IMR-90 (cell line): ENCODE measurements around the gene C5orf63. TPM values are rescaled to one million over a fixed set of nuclear protein-coding genes. Genes with fewer than 3 reads are reported as not detected.

Source experiments
- ATAC-seq: fragments of 200-7000 bp; cut with Tn5 transposase; 2 replicates; pipeline ENCODE4 v1.9.1; 2020; ENCODE audit warnings: low read depth, mild to moderate bottlenecking, moderate library complexity
- BruUV-seq: library from RNA; stranded (reverse); fragments of 400-500 nt; replicated peaks from 2 replicates; lab custom pipeline; 2021; lab: Mats Ljungman, UMichigan
- CTCF ChIA-PET: fragments of 300-600 bp; formaldehyde crosslinking; extraction: SDS; loops from one replicate; lab custom pipeline; 2021; ENCODE audit warnings: antibody characterized with exemption; lab: Yijun Ruan, JAX
- POLR2A ChIA-PET: fragments of 300-600 bp; sonication (Branson Sonifier 250); formaldehyde crosslinking; loops from one replicate; lab custom pipeline; 2022; ENCODE audit warnings: antibody characterized with exemption; ENCODE audit not compliant: unreplicated experiment; lab: Charles Lee
- DNase-seq: peaks from one replicate; pipeline ENCODE4 v3.0.0; 2013
- H2AFZ ChIP-seq: replicated peaks from 2 replicates; pipeline ENCODE3; 2013; ENCODE audit warnings: low read length, mild to moderate bottlenecking; ENCODE audit not compliant: poor library complexity
- H2AK5ac ChIP-seq: 2 replicates; pipeline ENCODE4 v1.6.1; 2013; ENCODE audit warnings: low read depth, low read length, inconsistent platforms
- H2AK9ac ChIP-seq: replicated peaks from 2 replicates; pipeline ENCODE3; 2013; ENCODE audit warnings: mild to moderate bottlenecking, low read depth, low read length, moderate library complexity; ENCODE audit not compliant: poor library complexity
- H2BK120ac ChIP-seq: 2 replicates; pipeline ENCODE4 v1.6.1; 2013; ENCODE audit warnings: low read depth, low read length, inconsistent platforms
- H2BK15ac ChIP-seq: 3 replicates; pipeline ENCODE4 v1.6.1; 2013; ENCODE audit warnings: low read depth, low read length, inconsistent platforms
- H2BK20ac ChIP-seq: 2 replicates; pipeline ENCODE4 v1.6.1; 2013; ENCODE audit warnings: low read depth, mild to moderate bottlenecking, inconsistent platforms, low read length, moderate library complexity
- H2BK5ac ChIP-seq: 2 replicates; pipeline ENCODE4 v1.6.1; 2013; ENCODE audit warnings: mild to moderate bottlenecking, low read depth, low read length, inconsistent platforms; ENCODE audit not compliant: poor library complexity, severe bottlenecking
- H3K14ac ChIP-seq: replicated peaks from 2 replicates; pipeline ENCODE4 v1.6.1; 2013; ENCODE audit warnings: low read depth, low read length, inconsistent platforms
- H3K18ac ChIP-seq: 2 replicates; pipeline ENCODE4 v1.6.1; 2013; ENCODE audit warnings: low read depth, low read length, control low read depth
- H3K23ac ChIP-seq: 2 replicates; pipeline ENCODE4 v1.6.1; 2013; ENCODE audit warnings: low read depth, low read length, inconsistent platforms
- H3K27ac ChIP-seq: 2 replicates; pipeline ENCODE4 v1.5.1; 2013; ENCODE audit warnings: mild to moderate bottlenecking, control low read depth, low read length; ENCODE audit not compliant: insufficient read depth
- H3K27me3 ChIP-seq: 2 replicates; pipeline ENCODE4 v1.6.1; 2013; ENCODE audit warnings: low read length; ENCODE audit not compliant: control insufficient read depth, insufficient read depth
- H3K36me3 ChIP-seq: 2 replicates; pipeline ENCODE4 v1.6.1; 2013; ENCODE audit warnings: low read length, mixed read lengths; ENCODE audit not compliant: control insufficient read depth, insufficient read depth
- H3K4ac ChIP-seq: 2 replicates; pipeline ENCODE4 v1.6.1; 2013; ENCODE audit warnings: low read depth, low read length, inconsistent platforms
- H3K4me1 ChIP-seq: 2 replicates; pipeline ENCODE4 v1.6.1; 2013; ENCODE audit warnings: low read length, mixed read lengths; ENCODE audit not compliant: control insufficient read depth, insufficient read depth
- H3K4me2 ChIP-seq: 2 replicates; pipeline ENCODE4 v1.6.1; 2013; ENCODE audit warnings: low read depth, mild to moderate bottlenecking, control low read depth, low read length, moderate library complexity
- H3K4me3 ChIP-seq: 2 replicates; pipeline ENCODE4 v1.5.1; 2013; ENCODE audit warnings: low read depth, mild to moderate bottlenecking, control low read depth, low read length, moderate library complexity; ENCODE audit not compliant: insufficient read depth
- H3K56ac ChIP-seq: 2 replicates; pipeline ENCODE4 v1.6.1; 2013; ENCODE audit warnings: low read length, inconsistent platforms; ENCODE audit not compliant: insufficient read depth; ENCODE audit errors: extremely low read depth
- H3K79me1 ChIP-seq, 2 experiments: 2 replicates each; pipeline ENCODE4 v1.6.1; 2013; ENCODE audit warnings: low read length in 2 of 2, inconsistent platforms in 1 of 2, low read depth in 1 of 2
- H3K9ac ChIP-seq: 2 replicates; pipeline ENCODE4 v1.6.1; 2013; ENCODE audit warnings: low read depth, low read length, control low read depth
- H3K9me1 ChIP-seq: 2 replicates; pipeline ENCODE4 v1.6.1; 2013; ENCODE audit warnings: low read length, inconsistent platforms; ENCODE audit not compliant: insufficient read depth
- H3K9me3 ChIP-seq: 2 replicates; pipeline ENCODE4 v1.6.1; 2013; ENCODE audit warnings: low read length; ENCODE audit not compliant: control insufficient read depth, insufficient read depth
- H4K20me1 ChIP-seq: 2 replicates; pipeline ENCODE4 v1.6.1; 2013; ENCODE audit warnings: low read length, inconsistent platforms; ENCODE audit not compliant: insufficient read depth
- H4K5ac ChIP-seq: 2 replicates; pipeline ENCODE4 v1.6.1; 2013; ENCODE audit warnings: mild to moderate bottlenecking, low read depth, low read length, control low read depth
- H4K8ac ChIP-seq, 2 experiments: 2 replicates each; pipeline ENCODE4 v1.6.1; 2013; ENCODE audit warnings: low read depth in 2 of 2, low read length in 2 of 2, control low read depth in 1 of 2, inconsistent platforms in 1 of 2
- H4K91ac ChIP-seq: 2 replicates; pipeline ENCODE4 v1.6.1; 2013; ENCODE audit warnings: low read depth, low read length, inconsistent platforms; ENCODE audit not compliant: insufficient read depth
- BHLHE40 ChIP-seq: fragments of 150-350 bp; IDR thresholded peaks from 2 replicates; pipeline ENCODE4 v1.6.1; 2016; ENCODE audit warnings: mild to moderate bottlenecking, low read depth, low read length
- CEBPB ChIP-seq: IDR thresholded peaks from 2 replicates; pipeline ENCODE4 v1.6.1; 2012; ENCODE audit warnings: low read depth, low read length, improper control_type of control experiment
- CHD1 ChIP-seq: IDR thresholded peaks from 2 replicates; pipeline ENCODE4 v1.6.1; 2012; ENCODE audit warnings: low read depth, low read length, improper control_type of control experiment
- ELK1 ChIP-seq: fragments of 150-350 bp; IDR thresholded peaks from 2 replicates; pipeline ENCODE4 v1.6.1; 2016; ENCODE audit warnings: low read depth, mild to moderate bottlenecking, low read length, moderate library complexity, borderline replicate concordance
- FOS ChIP-seq: fragments of 150-350 bp; IDR thresholded peaks from 2 replicates; pipeline ENCODE4 v1.6.1; 2016; ENCODE audit warnings: low read depth, low read length
- MAFK ChIP-seq: IDR thresholded peaks from 2 replicates; pipeline ENCODE4 v1.6.1; 2012; ENCODE audit warnings: low read depth, low read length, improper control_type of control experiment
- MAZ ChIP-seq: IDR thresholded peaks from 2 replicates; pipeline ENCODE4 v1.6.1; 2012; ENCODE audit warnings: low read depth, mild to moderate bottlenecking, low read length, improper control_type of control experiment, moderate library complexity, borderline replicate concordance
- MXI1 ChIP-seq: IDR thresholded peaks from 2 replicates; pipeline ENCODE4 v1.6.1; 2012; ENCODE audit warnings: low read depth, mild to moderate bottlenecking, low read length, moderate library complexity, borderline replicate concordance
- NFE2L2 ChIP-seq: fragments of 150-350 bp; IDR thresholded peaks from 2 replicates; pipeline ENCODE4 v1.6.1; 2016; ENCODE audit warnings: low read depth, mild to moderate bottlenecking, low read length
- POLR2A ChIP-seq: IDR thresholded peaks from 2 replicates; pipeline ENCODE4 v1.6.1; 2012; ENCODE audit warnings: mild to moderate bottlenecking, low read depth, low read length
- RAD21 ChIP-seq: IDR thresholded peaks from 2 replicates; pipeline ENCODE4 v1.6.1; 2012; ENCODE audit warnings: low read length, improper control_type of control experiment
- RCOR1 ChIP-seq: IDR thresholded peaks from 2 replicates; pipeline ENCODE4 v1.6.1; 2012; ENCODE audit warnings: mild to moderate bottlenecking, low read length, improper control_type of control experiment; ENCODE audit not compliant: insufficient replicate concordance
- RFX5 ChIP-seq: IDR thresholded peaks from 2 replicates; pipeline ENCODE4 v1.8.0; 2012; ENCODE audit warnings: low read depth, mild to moderate bottlenecking, low read length, moderate library complexity
- SMC3 ChIP-seq: fragments of 150-350 bp; IDR thresholded peaks from 2 replicates; pipeline ENCODE4 v1.6.1; 2016; ENCODE audit warnings: low read depth, mild to moderate bottlenecking, antibody characterized with exemption, low read length, moderate library complexity
- USF2 ChIP-seq: fragments of 150-350 bp; IDR thresholded peaks from 2 replicates; pipeline ENCODE4 v1.6.1; 2017; ENCODE audit warnings: mild to moderate bottlenecking, antibody characterized with exemption, low read length, low read depth
- WGBS, 2 experiments: methylation state at CpG; one replicate each; pipeline versions ENCODE4 v1.1.5 to v1.1.7; 2013; ENCODE audit warnings: missing lambda C conversion rate in 2 of 2; ENCODE audit not compliant: insufficient read length in 1 of 2; ENCODE audit errors: extremely low coverage in 2 of 2; 5-methylcytosine and 5-hydroxymethylcytosine counted together
- dilution Hi-C: fragments of 300-500 bp; cut with HindIII; formaldehyde crosslinking; loops from one replicate; pipeline ENCODE4 v1.14.3; 2018; ENCODE audit warnings: low sequenced_read_pairs; ENCODE audit not compliant: unreplicated experiment
- in situ Hi-C: fragments of 300-500 bp; cut with MboI; formaldehyde crosslinking; loops from 3 replicates; pipeline ENCODE4 v1.14.3; 2019; ENCODE audit warnings: low sequenced_read_pairs, inconsistent platforms, mixed read lengths
- intact Hi-C: fragments of 100-400 bp; cut with micrococcal nuclease; formaldehyde crosslinking; loops from 2 replicates; pipeline ENCODE4 v1.10.0; 2022
- polyA plus RNA-seq, 3 experiments: library from polyadenylated mRNA; depleted of rRNA; stranded (reverse); fragments of >200 nt; gene quantifications; 2 replicates each; pipeline ENCODE4 v1.2.3, GENCODE V29; 2012; ENCODE audit warnings: low replicate concordance in 1 of 3
- total RNA-seq: library from RNA; depleted of rRNA; stranded (reverse); fragments of >200 nt; gene quantifications from 2 replicates; pipeline ENCODE4 v1.2.3, GENCODE V29; 2012
- TF ChIP-seq, protein P1 (sequence below): conservative IDR thresholded peaks from 2 replicates; pipeline ENCODE4 v1.5.1; 2012; ENCODE audit warnings: mild to moderate bottlenecking, low read depth, low read length, improper control_type of control experiment

The C5orf63 gene
- total and polyA plus RNA-seq, 2 of the 4 experiments (the other 2 are of a cell fraction), result 0.72 to 1.1 TPM

GRCh38 chr5:127025467-127025866 is 47.8 kb downstream of the C5orf63 start:
- Histone ChIP-seq H4K91ac (no peak overlapping the region), H3K79me1 (peaks cover 27 to 30% of the 10 kb centered on the region in 2 experiments; a peak in 3 of 4 replicates), H3K4me1 (peaks cover 3% of the 10 kb centered on the region), H3K9me1 (no peaks in the 10 kb centered on the region), H2AK9ac (no peak overlapping the region), H3K18ac (no peak overlapping the region), H2AFZ (no peak overlapping the region), H3K56ac (no peak overlapping the region), H3K36me3 (no peaks in the 10 kb centered on the region), H2BK20ac (no peak overlapping the region), H3K4me2 (no peak overlapping the region), H3K9me3 (no peaks in the 10 kb centered on the region), H4K5ac (no peak overlapping the region), H3K9ac (no peak overlapping the region), H3K4ac (no peak overlapping the region), H3K23ac (peak overlapping the region; percentile 50; the same call in 1 of the 2 replicates), H4K20me1 (no peaks in the 10 kb centered on the region), H3K27me3 (no peaks in the 10 kb centered on the region), H2BK120ac (no peak overlapping the region), H4K8ac (no peak overlapping the region), H2BK5ac (no peak overlapping the region), H3K14ac (no peak overlapping the region), H2AK5ac (no peak overlapping the region), H3K27ac (no peak overlapping the region), H2BK15ac (no peak overlapping the region), H3K4me3 (no peak overlapping the region)
- intact Hi-C loops (no loop called here), dilution Hi-C loops (no loop called here), in situ Hi-C loops (no loop called here)
- BruUV-seq, result no TSS peak
- ChIA-PET CTCF (interaction anchor here (0.6 kb wide), 1 partner anchor 231 kb away, joined by 3 read pairs; no protein-coding TSS in a partner anchor), POLR2A (interaction anchor here (0.6 kb wide), 1 partner anchor 102 kb away, joined by 10 read pairs; no protein-coding TSS in a partner anchor)
- no peak for DNase-seq
- no CpG with 5 or more reads among the region's 1 CpG for WGBS, 2 experiments
- ATAC-seq, result no peak
- no peak for TF ChIP-seq MAZ
- no peak for TF ChIP-seq SMC3
- TF ChIP-seq POLR2A, result no peak
- TF ChIP-seq CEBPB, result no peak
- no peak for TF ChIP-seq MAFK
- TF ChIP-seq MXI1, result no peak
- TF ChIP-seq BHLHE40, result no peak
- no peak for TF ChIP-seq RCOR1
- no peak for TF ChIP-seq ELK1
- TF ChIP-seq NFE2L2, result no peak
- no peak for TF ChIP-seq RFX5
- TF ChIP-seq FOS, result no peak
- no peak for TF ChIP-seq USF2
- no peak for TF ChIP-seq CHD1
- TF ChIP-seq, protein P1, sequence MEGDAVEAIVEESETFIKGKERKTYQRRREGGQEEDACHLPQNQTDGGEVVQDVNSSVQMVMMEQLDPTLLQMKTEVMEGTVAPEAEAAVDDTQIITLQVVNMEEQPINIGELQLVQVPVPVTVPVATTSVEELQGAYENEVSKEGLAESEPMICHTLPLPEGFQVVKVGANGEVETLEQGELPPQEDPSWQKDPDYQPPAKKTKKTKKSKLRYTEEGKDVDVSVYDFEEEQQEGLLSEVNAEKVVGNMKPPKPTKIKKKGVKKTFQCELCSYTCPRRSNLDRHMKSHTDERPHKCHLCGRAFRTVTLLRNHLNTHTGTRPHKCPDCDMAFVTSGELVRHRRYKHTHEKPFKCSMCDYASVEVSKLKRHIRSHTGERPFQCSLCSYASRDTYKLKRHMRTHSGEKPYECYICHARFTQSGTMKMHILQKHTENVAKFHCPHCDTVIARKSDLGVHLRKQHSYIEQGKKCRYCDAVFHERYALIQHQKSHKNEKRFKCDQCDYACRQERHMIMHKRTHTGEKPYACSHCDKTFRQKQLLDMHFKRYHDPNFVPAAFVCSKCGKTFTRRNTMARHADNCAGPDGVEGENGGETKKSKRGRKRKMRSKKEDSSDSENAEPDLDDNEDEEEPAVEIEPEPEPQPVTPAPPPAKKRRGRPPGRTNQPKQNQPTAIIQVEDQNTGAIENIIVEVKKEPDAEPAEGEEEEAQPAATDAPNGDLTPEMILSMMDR, result no peak
- no peak for TF ChIP-seq RAD21
